Caco-2 (cell line): ENCODE results near the gene USP30. TPM values are rescaled to one million over a fixed set of nuclear protein-coding genes. Genes with fewer than 3 reads are reported as not detected.

Experiments
- BruUV-seq: library from RNA; stranded (reverse); fragments of 400-500 nt; replicated peaks from 2 replicates; lab custom pipeline; 2021; lab: Mats Ljungman, UMichigan
- CTCF ChIA-PET: fragments of 300-600 bp; sonication (Branson Sonifier 250); formaldehyde crosslinking; loops from one replicate; lab custom pipeline; 2022; ENCODE audit warnings: antibody characterized with exemption; lab: Charles Lee
- POLR2A ChIA-PET: fragments of 300-600 bp; sonication (Branson Sonifier 250); formaldehyde crosslinking; loops from one replicate; lab custom pipeline; 2022; ENCODE audit warnings: antibody characterized with exemption; lab: Charles Lee
- DNase-seq, 2 experiments: peaks; one replicate each; pipeline versions ENCODE4 v3.0.0 to v3.0.0-alpha.2; 2020 to 2022
- H3K27me3 ChIP-seq: replicated peaks from 2 replicates; pipeline ENCODE4 v1.6.0; 2011; ENCODE audit warnings: low read length; ENCODE audit not compliant: control insufficient read depth, insufficient read depth
- H3K36me3 ChIP-seq: 2 replicates; pipeline ENCODE4 v1.5.1; 2011; ENCODE audit warnings: low read length; ENCODE audit not compliant: control insufficient read depth, insufficient read depth
- H3K4me1 ChIP-seq: fragments of 250-450 bp; sonication (Bioruptor Pico); 2 replicates; pipeline ENCODE4 v1.5.1; 2020; ENCODE audit warnings: mild to moderate bottlenecking
- H3K4me3 ChIP-seq: 2 replicates; pipeline ENCODE4 v1.5.1; 2011; ENCODE audit warnings: low read depth, mild to moderate bottlenecking, control low read depth, low read length
- H3K9me3 ChIP-seq: fragments of 250-450 bp; sonication (Bioruptor Pico); 2 replicates; pipeline ENCODE4 v1.5.1; 2020; ENCODE audit warnings: mild to moderate bottlenecking, moderate library complexity
- H3K27ac Mint-ChIP-seq: one replicate; pipeline ENCODE4 v1.8.0; 2022; ENCODE audit warnings: mixed read lengths; ENCODE audit not compliant: unreplicated experiment
- H3K27me3 Mint-ChIP-seq: one replicate; pipeline ENCODE4 v1.8.0; 2022; ENCODE audit warnings: mixed read lengths; ENCODE audit not compliant: insufficient read depth, unreplicated experiment
- H3K36me3 Mint-ChIP-seq: one replicate; pipeline ENCODE4 v1.8.0; 2022; ENCODE audit warnings: mild to moderate bottlenecking, mixed read lengths; ENCODE audit not compliant: insufficient read depth, unreplicated experiment
- H3K4me1 Mint-ChIP-seq: one replicate; pipeline ENCODE4 v1.8.0; 2022; ENCODE audit warnings: low read depth, mixed read lengths; ENCODE audit not compliant: unreplicated experiment
- H3K4me3 Mint-ChIP-seq: one replicate; pipeline ENCODE4 v1.8.0; 2022; ENCODE audit warnings: mild to moderate bottlenecking, moderate library complexity, mixed read lengths; ENCODE audit not compliant: unreplicated experiment
- H3K9me3 Mint-ChIP-seq: one replicate; pipeline ENCODE4 v1.8.0; 2022; ENCODE audit warnings: mixed read lengths; ENCODE audit not compliant: unreplicated experiment
- CTCF ChIP-seq, 2 experiments: fragments of 200-600 bp in 1 of 2; IDR thresholded peaks; 1 replicate in 1 of 2; 2 replicates in 1 of 2; pipeline versions ENCODE4 v1.5.1 to v1.8.0; 2011 to 2022; ENCODE audit warnings: antibody characterized with exemption in 1 of 2, control low read depth in 1 of 2, inconsistent platforms in 1 of 2, low read depth in 1 of 2, low read length in 1 of 2, mild to moderate bottlenecking in 1 of 2, moderate library complexity in 1 of 2; ENCODE audit not compliant: insufficient read depth in 1 of 2, severe bottlenecking in 1 of 2, unreplicated experiment in 1 of 2
- intact Hi-C: fragments of 100-400 bp; cut with micrococcal nuclease; formaldehyde crosslinking; loops from one replicate; pipeline ENCODE4 v1.10.0; 2022; ENCODE audit not compliant: unreplicated experiment
- total RNA-seq: library from RNA; stranded (reverse); gene quantifications from 2 replicates; pipeline ENCODE4 v1.2.3, GENCODE V29; 2022

USP30 gene
- total RNA-seq, 1 experiment from 2014 or later: 11.9 TPM

GRCh38 chr12:109082751-109083150 lies 30.4 kb downstream of the USP30 start:
- BruUV-seq: no TSS peak

GRCh38 chr12:109084425-109084824 lies 32.0 kb downstream of the USP30 start:
- H3K4me3 ChIP-seq: no peak overlapping the region
- POLR2A ChIA-PET: no interaction called here
- H3K9me3 Mint-ChIP-seq: no peaks in the 10 kb centered on the region
- CTCF ChIA-PET: no interaction called here
- H3K27ac Mint-ChIP-seq: no peak overlapping the region
- no peaks in the 10 kb centered on the region for H3K9me3 ChIP-seq
- peaks cover 21% of the 10 kb centered on the region for H3K36me3 Mint-ChIP-seq
- no peaks in the 10 kb centered on the region for H3K4me1 Mint-ChIP-seq
- BruUV-seq: no TSS peak
- no peaks in the 10 kb centered on the region for H3K27me3 ChIP-seq
- no peaks in the 10 kb centered on the region for H3K27me3 Mint-ChIP-seq
- H3K4me3 Mint-ChIP-seq: no peak overlapping the region
- intact Hi-C loops: no loop called here
- H3K4me1 ChIP-seq: peaks cover 5% of the 10 kb centered on the region
- no peak for TF ChIP-seq CTCF (IDR thresholded peaks at IDR 0.05; ENCODE audit: insufficient read depth in 1 of 2, low read depth in 1 of 2, low read length in 1 of 2, severe bottlenecking in 1 of 2, unreplicated experiment in 1 of 2)
- H3K36me3 ChIP-seq: no peaks in the 10 kb centered on the region; the same call in 1 of the 2 replicates
- no peak for DNase-seq

More at GRCh38 chr12:109082751-109083150, 30.4 kb downstream of the USP30 start:
- no peaks in the 10 kb centered on the region for H3K9me3 Mint-ChIP-seq
- H3K27ac Mint-ChIP-seq: no peak overlapping the region
- no peak overlapping the region for H3K4me3 ChIP-seq
- no peak for DNase-seq
- no peaks in the 10 kb centered on the region for H3K9me3 ChIP-seq
- ChIA-PET CTCF (no interaction called here), POLR2A (interaction anchor here (0.6 kb wide), 1 partner anchor 114 kb away, joined by 5 read pairs; no protein-coding TSS in a partner anchor)
- H3K4me3 Mint-ChIP-seq: no peak overlapping the region
- H3K4me1 Mint-ChIP-seq: no peaks in the 10 kb centered on the region
- TF ChIP-seq CTCF (IDR thresholded peaks at IDR 0.05; ENCODE audit: insufficient read depth in 1 of 2, low read depth in 1 of 2, low read length in 1 of 2, severe bottlenecking in 1 of 2, unreplicated experiment in 1 of 2): no peak
- intact Hi-C loops: no loop called here
- peaks cover 5% of the 10 kb centered on the region for H3K4me1 ChIP-seq
- H3K27me3 ChIP-seq: no peaks in the 10 kb centered on the region
- H3K36me3 ChIP-seq: no peaks in the 10 kb centered on the region; the same call in 1 of the 2 replicates
- H3K27me3 Mint-ChIP-seq: no peaks in the 10 kb centered on the region
- H3K36me3 Mint-ChIP-seq: peaks cover 10% of the 10 kb centered on the region

GRCh38 chr12:109085590-109085989 lies 33.2 kb downstream of the USP30 start:
- no peak overlapping the region for H3K27ac Mint-ChIP-seq
- no peak overlapping the region for H3K4me3 Mint-ChIP-seq
- H3K27me3 ChIP-seq: no peaks in the 10 kb centered on the region
- TF ChIP-seq CTCF (IDR thresholded peaks at IDR 0.05; ENCODE audit: insufficient read depth in 1 of 2, low read depth in 1 of 2, low read length in 1 of 2, severe bottlenecking in 1 of 2, unreplicated experiment in 1 of 2): no peak
- H3K9me3 ChIP-seq: no peaks in the 10 kb centered on the region
- H3K4me1 Mint-ChIP-seq: no peaks in the 10 kb centered on the region
- no peaks in the 10 kb centered on the region; the same call in 1 of the 2 replicates for H3K36me3 ChIP-seq
- BruUV-seq: no TSS peak
- no peak for DNase-seq
- peaks cover 5% of the 10 kb centered on the region for H3K4me1 ChIP-seq
- CTCF ChIA-PET: no interaction called here
- H3K4me3 ChIP-seq: no peak overlapping the region
- no peaks in the 10 kb centered on the region for H3K9me3 Mint-ChIP-seq
- H3K36me3 Mint-ChIP-seq: peaks cover 33% of the 10 kb centered on the region
- POLR2A ChIA-PET: interaction anchor here (1.6 kb wide), 1 partner anchor 228 kb away, joined by 3 read pairs; the partner anchor contains the start of gene SSH1
- intact Hi-C loops: no loop called here
- H3K27me3 Mint-ChIP-seq: no peaks in the 10 kb centered on the region
